GM18505 (cell line): ENCODE measurements around the gene MYCN.
"Not testable (repeated sequence)": the region's sequence is repeated elsewhere in the genome, so short reads cannot be mapped to it uniquely, and the experiment has no call there.

Experiments
- ATAC-seq: cut with Tn5 transposase; IDR thresholded peaks from one replicate; pipeline ENCODE4 v1.9.1; 2021; ENCODE audit not compliant: unreplicated experiment
- POLR2A ChIP-seq: IDR thresholded peaks from 4 replicates; pipeline ENCODE4 v1.6.1; 2011; ENCODE audit warnings: borderline replicate concordance; ENCODE audit not compliant: insufficient read depth, insufficient read length; ENCODE audit errors: extremely low read depth

The MYCN gene

GRCh38 chr2:15913146-15913545 lies 27.2 kb upstream of the MYCN start:
- ATAC-seq = no peak

GRCh38 chr2:15914596-15915385 lies 25.6 kb upstream of the MYCN start:
- no peak for TF ChIP-seq POLR2A
- no peak for ATAC-seq

More at GRCh38 chr2:15913146-15913545, 27.2 kb upstream of the MYCN start:
- no peak for TF ChIP-seq POLR2A

GRCh38 chr2:15915546-15915945 lies 24.8 kb upstream of the MYCN start:
- ATAC-seq = not testable (repeated sequence)

GRCh38 chr2:15916336-15916735 lies 24.0 kb upstream of the MYCN start:
- ATAC-seq = no peak
- TF ChIP-seq POLR2A = no peak

GRCh38 chr2:15918761-15919356 lies 21.5 kb upstream of the MYCN start:
- ATAC-seq = no peak
- no peak for TF ChIP-seq POLR2A

- ATAC-seq = no peak
- no peak for TF ChIP-seq POLR2A
Observed at GRCh38 chr2:15919716-15920434, 20.5 kb upstream of the MYCN start.

- no peak for TF ChIP-seq POLR2A
- ATAC-seq = no peak
Observed at GRCh38 chr2:15920696-15921095, 19.7 kb upstream of the MYCN start.

GRCh38 chr2:15923597-15923996 lies 16.8 kb upstream of the MYCN start:
- TF ChIP-seq POLR2A = no peak
- no peak for ATAC-seq

GRCh38 chr2:15925819-15926218 lies 14.5 kb upstream of the MYCN start:
- ATAC-seq = no peak
- TF ChIP-seq POLR2A = no peak

GRCh38 chr2:15926252-15926651 lies 14.1 kb upstream of the MYCN start:
- ATAC-seq = no peak
- no peak for TF ChIP-seq POLR2A

- no peak for TF ChIP-seq POLR2A
- no peak for ATAC-seq
Observed at GRCh38 chr2:15927551-15928218, 12.7 kb upstream of the MYCN start.

GRCh38 chr2:15929008-15929407 lies 11.3 kb upstream of the MYCN start:
- not testable (repeated sequence) for ATAC-seq

GRCh38 chr2:15929861-15930260 lies 10.5 kb upstream of the MYCN start:
- no peak for ATAC-seq
- TF ChIP-seq POLR2A = no peak
